WERI-Rb-1 (cell line): Measurements from ENCODE around the gene CEBPB.
A peak's percentile ranks its signal among the peaks of the same experiment; 100 is the strongest.

ENCODE experiments used
- DNase-seq: peaks from one replicate; pipeline ENCODE4 v3.0.0-alpha.2; 2020
- H3K27ac ChIP-seq: fragments of 250-450 bp; sonication (Bioruptor Pico); 2 replicates; pipeline ENCODE4 v1.5.1; 2020; ENCODE audit warnings: mild to moderate bottlenecking, moderate library complexity
- H3K27me3 ChIP-seq: fragments of 250-450 bp; sonication (Bioruptor Pico); 2 replicates; pipeline ENCODE4 v1.5.1; 2021; ENCODE audit warnings: mild to moderate bottlenecking, low read depth, moderate library complexity; ENCODE audit not compliant: insufficient read depth, severe bottlenecking
- H3K36me3 ChIP-seq: fragments of 250-450 bp; sonication (Bioruptor Pico); 2 replicates; pipeline ENCODE4 v1.5.1; 2020; ENCODE audit warnings: mild to moderate bottlenecking, moderate library complexity
- H3K4me3 ChIP-seq: 2 replicates; pipeline ENCODE4 v1.5.1; 2011; ENCODE audit warnings: low read depth, mild to moderate bottlenecking, control low read depth, low read length
- H3K9me3 ChIP-seq: fragments of 250-450 bp; sonication (Bioruptor Pico); 2 replicates; pipeline ENCODE4 v1.5.1; 2021; ENCODE audit warnings: mild to moderate bottlenecking, moderate library complexity; ENCODE audit not compliant: severe bottlenecking
- CTCF ChIP-seq: IDR thresholded peaks from 2 replicates; pipeline ENCODE4 v1.5.1; 2011; ENCODE audit warnings: low read depth, mild to moderate bottlenecking, control low read depth, inconsistent platforms, low read length

CEBPB gene

GRCh38 chr20:50186987-50187402 is 3.6 kb upstream of the CEBPB start:
- no peaks in the 10 kb centered on the region for H3K36me3 ChIP-seq
- DNase-seq = no peak
- TF ChIP-seq CTCF = no peak
- no peak overlapping the region for H3K4me3 ChIP-seq
- no peaks in the 10 kb centered on the region for H3K27me3 ChIP-seq
- no peaks in the 10 kb centered on the region for H3K9me3 ChIP-seq
- H3K27ac ChIP-seq = no peak overlapping the region

GRCh38 chr20:50187403-50188051 is 3.1 kb upstream of the CEBPB start:
- no peak for TF ChIP-seq CTCF
- no peaks in the 10 kb centered on the region for H3K36me3 ChIP-seq
- no peaks in the 10 kb centered on the region for H3K9me3 ChIP-seq
- H3K27ac ChIP-seq = no peak overlapping the region
- no peak for DNase-seq
- no peaks in the 10 kb centered on the region for H3K27me3 ChIP-seq
- H3K4me3 ChIP-seq = no peak overlapping the region

- no peaks in the 10 kb centered on the region for H3K27me3 ChIP-seq
- no peaks in the 10 kb centered on the region for H3K36me3 ChIP-seq
- no peak for DNase-seq
- no peak overlapping the region for H3K27ac ChIP-seq
- no peak for TF ChIP-seq CTCF
- no peaks in the 10 kb centered on the region for H3K9me3 ChIP-seq
- no peak overlapping the region for H3K4me3 ChIP-seq
These were observed 2.3 kb upstream of the CEBPB start for GRCh38 chr20:50188287-50188688.

GRCh38 chr20:50188879-50189680 is 1.6 kb upstream of the CEBPB start:
- no peak overlapping the region for H3K27ac ChIP-seq

GRCh38 chr20:50189681-50190250 is 864 bp upstream of the CEBPB start:
- no peak for TF ChIP-seq CTCF
- Histone ChIP-seq H3K36me3 (no peaks in the 10 kb centered on the region), H3K9me3 (no peaks in the 10 kb centered on the region), H3K4me3 (peak overlapping the region; percentile 63), H3K27ac (no peak overlapping the region), H3K27me3 (no peaks in the 10 kb centered on the region)
- peak; percentile 54 for DNase-seq

More at GRCh38 chr20:50188879-50189680, 1.6 kb upstream of the CEBPB start:
- no peak for DNase-seq
- no peak overlapping the region for H3K4me3 ChIP-seq
- TF ChIP-seq CTCF = no peak
- no peaks in the 10 kb centered on the region for H3K9me3 ChIP-seq
- no peaks in the 10 kb centered on the region for H3K36me3 ChIP-seq
- H3K27me3 ChIP-seq = no peaks in the 10 kb centered on the region
